ENCODE data around the gene ALKBH8. TPM values are rescaled to one million over a fixed set of nuclear protein-coding genes. Genes with fewer than 3 reads are reported as not detected.

Gene ALKBH8
- total and polyA plus RNA-seq, 2 of the 4 experiments (the other 2 are of a cell fraction) = 3.0 to 6.6 TPM

DNA sequence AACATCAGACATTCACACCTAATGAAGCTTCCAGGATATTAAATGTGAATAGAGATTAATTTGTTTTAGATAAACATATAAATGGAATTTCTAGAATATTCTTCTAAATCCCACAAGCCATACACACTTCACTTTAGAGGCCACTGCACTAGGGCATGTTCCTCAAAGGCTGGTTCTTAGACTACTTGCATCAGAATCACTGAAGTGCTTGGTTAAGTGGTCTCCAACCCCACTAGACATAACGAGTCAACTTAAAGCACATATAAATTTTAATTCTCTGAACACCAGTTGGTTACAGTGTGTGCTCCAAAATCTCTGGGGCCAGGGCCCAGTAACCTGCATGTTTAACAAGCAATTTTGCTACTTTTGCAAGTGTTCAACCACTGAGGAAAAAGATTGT, 7.9 kb upstream of the ALKBH8 start:
- H2BK5ac ChIP-seq (ENCODE audit: low read depth, low read length, poor library complexity, severe bottlenecking) = no peak overlapping the region
- H4K91ac ChIP-seq (ENCODE audit: insufficient read depth, low read depth, low read length) = no peak overlapping the region
- ATAC-seq (ENCODE audit: low read depth) (no peak), DNase-seq (no peak)
- H4K5ac ChIP-seq (ENCODE audit: low read depth, low read length) = no peak overlapping the region
- no TSS peak for BruUV-seq (replicated peaks)
- no peaks in the 10 kb centered on the region for H3K79me1 ChIP-seq (ENCODE audit: low read depth in 1 of 2, low read length in 2 of 2)
- ChIA-PET POLR2A (ENCODE audit: unreplicated experiment) (no interaction called here), CTCF (interaction anchor here (0.5 to 1.4 kb wide), 2 partner anchors 31 to 116 kb away, joined by 3 to 5 read pairs; no protein-coding TSS in a partner anchor)
- H4K20me1 ChIP-seq (ENCODE audit: insufficient read depth, low read length) = no peaks in the 10 kb centered on the region
- dilution Hi-C loops (cut with HindIII; ENCODE audit: low sequenced_read_pairs, unreplicated experiment) (no loop called here), in situ Hi-C loops (cut with MboI; ENCODE audit: low sequenced_read_pairs) (loop anchor here (10.0 kb wide), 1 partner anchor 201 kb away; no protein-coding TSS in a partner anchor), intact Hi-C loops (cut with micrococcal nuclease) (no loop called here)
- no peak overlapping the region for H3K56ac ChIP-seq (ENCODE audit: extremely low read depth, insufficient read depth, low read length)
- H2AK9ac ChIP-seq (replicated peaks; ENCODE audit: low read depth, low read length, poor library complexity) = no peak overlapping the region
- no peak overlapping the region for H3K27ac ChIP-seq (ENCODE audit: insufficient read depth, low read length)
- H4K8ac ChIP-seq (ENCODE audit: low read depth in 2 of 2, low read length in 2 of 2) = no peak overlapping the region
- no peak overlapping the region for H3K18ac ChIP-seq (ENCODE audit: low read depth, low read length)
- H3K4me3 ChIP-seq (ENCODE audit: insufficient read depth, low read depth, low read length) = no peak overlapping the region
- no peaks in the 10 kb centered on the region for H3K4me1 ChIP-seq (ENCODE audit: control insufficient read depth, insufficient read depth, low read length)
- no peaks in the 10 kb centered on the region for H3K9me3 ChIP-seq (ENCODE audit: control insufficient read depth, insufficient read depth, low read length)
- WGBS, 2 experiments (ENCODE audit: extremely low coverage in 2 of 2, insufficient read length in 1 of 2) = no CpG with 5 or more reads among the region's 1 CpG
- no peak for TF ChIP-seq SMC3 (IDR thresholded peaks at IDR 0.05; ENCODE audit: low read depth, low read length)
- TF ChIP-seq, protein P1, sequence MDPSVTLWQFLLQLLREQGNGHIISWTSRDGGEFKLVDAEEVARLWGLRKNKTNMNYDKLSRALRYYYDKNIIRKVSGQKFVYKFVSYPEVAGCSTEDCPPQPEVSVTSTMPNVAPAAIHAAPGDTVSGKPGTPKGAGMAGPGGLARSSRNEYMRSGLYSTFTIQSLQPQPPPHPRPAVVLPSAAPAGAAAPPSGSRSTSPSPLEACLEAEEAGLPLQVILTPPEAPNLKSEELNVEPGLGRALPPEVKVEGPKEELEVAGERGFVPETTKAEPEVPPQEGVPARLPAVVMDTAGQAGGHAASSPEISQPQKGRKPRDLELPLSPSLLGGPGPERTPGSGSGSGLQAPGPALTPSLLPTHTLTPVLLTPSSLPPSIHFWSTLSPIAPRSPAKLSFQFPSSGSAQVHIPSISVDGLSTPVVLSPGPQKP (IDR thresholded peaks at IDR 0.05; ENCODE audit: borderline replicate concordance, low read depth, low read length) = no peak
- no peak for TF ChIP-seq BHLHE40 (IDR thresholded peaks at IDR 0.05; ENCODE audit: low read depth, low read length)
- TF ChIP-seq RCOR1 (IDR thresholded peaks at IDR 0.05; ENCODE audit: insufficient replicate concordance, low read length) = no peak
- no peak for TF ChIP-seq POLR2A (IDR thresholded peaks at IDR 0.05; ENCODE audit: low read depth, low read length)
- TF ChIP-seq MXI1 (IDR thresholded peaks at IDR 0.05; ENCODE audit: borderline replicate concordance, low read depth, low read length) = no peak
- TF ChIP-seq, protein P2, sequence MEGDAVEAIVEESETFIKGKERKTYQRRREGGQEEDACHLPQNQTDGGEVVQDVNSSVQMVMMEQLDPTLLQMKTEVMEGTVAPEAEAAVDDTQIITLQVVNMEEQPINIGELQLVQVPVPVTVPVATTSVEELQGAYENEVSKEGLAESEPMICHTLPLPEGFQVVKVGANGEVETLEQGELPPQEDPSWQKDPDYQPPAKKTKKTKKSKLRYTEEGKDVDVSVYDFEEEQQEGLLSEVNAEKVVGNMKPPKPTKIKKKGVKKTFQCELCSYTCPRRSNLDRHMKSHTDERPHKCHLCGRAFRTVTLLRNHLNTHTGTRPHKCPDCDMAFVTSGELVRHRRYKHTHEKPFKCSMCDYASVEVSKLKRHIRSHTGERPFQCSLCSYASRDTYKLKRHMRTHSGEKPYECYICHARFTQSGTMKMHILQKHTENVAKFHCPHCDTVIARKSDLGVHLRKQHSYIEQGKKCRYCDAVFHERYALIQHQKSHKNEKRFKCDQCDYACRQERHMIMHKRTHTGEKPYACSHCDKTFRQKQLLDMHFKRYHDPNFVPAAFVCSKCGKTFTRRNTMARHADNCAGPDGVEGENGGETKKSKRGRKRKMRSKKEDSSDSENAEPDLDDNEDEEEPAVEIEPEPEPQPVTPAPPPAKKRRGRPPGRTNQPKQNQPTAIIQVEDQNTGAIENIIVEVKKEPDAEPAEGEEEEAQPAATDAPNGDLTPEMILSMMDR (conservative IDR thresholded peaks at IDR 0.05; ENCODE audit: low read depth, low read length) = no peak
- TF ChIP-seq, protein P3, sequence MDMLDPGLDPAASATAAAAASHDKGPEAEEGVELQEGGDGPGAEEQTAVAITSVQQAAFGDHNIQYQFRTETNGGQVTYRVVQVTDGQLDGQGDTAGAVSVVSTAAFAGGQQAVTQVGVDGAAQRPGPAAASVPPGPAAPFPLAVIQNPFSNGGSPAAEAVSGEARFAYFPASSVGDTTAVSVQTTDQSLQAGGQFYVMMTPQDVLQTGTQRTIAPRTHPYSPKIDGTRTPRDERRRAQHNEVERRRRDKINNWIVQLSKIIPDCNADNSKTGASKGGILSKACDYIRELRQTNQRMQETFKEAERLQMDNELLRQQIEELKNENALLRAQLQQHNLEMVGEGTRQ (IDR thresholded peaks at IDR 0.05; ENCODE audit: low read depth, low read length) = no peak
- TF ChIP-seq MAFK (IDR thresholded peaks at IDR 0.05; ENCODE audit: low read depth, low read length) = no peak
- TF ChIP-seq CEBPB (IDR thresholded peaks at IDR 0.05; ENCODE audit: low read depth, low read length) = no peak
- no peak for TF ChIP-seq FOS (IDR thresholded peaks at IDR 0.05; ENCODE audit: low read depth, low read length)
- TF ChIP-seq CHD1 (IDR thresholded peaks at IDR 0.05; ENCODE audit: low read depth, low read length) = no peak
- no peak for TF ChIP-seq MAZ (IDR thresholded peaks at IDR 0.05; ENCODE audit: borderline replicate concordance, low read depth, low read length)
- TF ChIP-seq RAD21 (IDR thresholded peaks at IDR 0.05; ENCODE audit: low read length) = no peak
- no peak overlapping the region for H2AFZ ChIP-seq (replicated peaks; ENCODE audit: low read length, poor library complexity)
- no peak overlapping the region for H3K4me2 ChIP-seq (ENCODE audit: low read depth, low read length)
- no peak overlapping the region for H3K14ac ChIP-seq (replicated peaks; ENCODE audit: low read depth, low read length)
- H3K36me3 ChIP-seq (ENCODE audit: control insufficient read depth, insufficient read depth, low read length) = no peaks in the 10 kb centered on the region
- no peak overlapping the region for H3K4ac ChIP-seq (ENCODE audit: low read depth, low read length)
- peaks cover 4% of the 10 kb centered on the region for H3K27me3 ChIP-seq (ENCODE audit: control insufficient read depth, insufficient read depth, low read length)
- no peak overlapping the region for H3K9ac ChIP-seq (ENCODE audit: low read depth, low read length)
- no peak overlapping the region for H2BK15ac ChIP-seq (ENCODE audit: low read depth, low read length)
- no peak overlapping the region for H2BK120ac ChIP-seq (ENCODE audit: low read depth, low read length)
- no peaks in the 10 kb centered on the region for H3K9me1 ChIP-seq (ENCODE audit: insufficient read depth, low read length)
- H3K23ac ChIP-seq (ENCODE audit: low read depth, low read length) = no peak overlapping the region
- H2BK20ac ChIP-seq (ENCODE audit: low read depth, low read length) = no peak overlapping the region
- H2AK5ac ChIP-seq (ENCODE audit: low read depth, low read length) = no peak overlapping the region
